Stimulated activated naive CD8-positive, alpha-beta T cell treated with anti-CD3 and anti-CD28 coated beads, Interleukin-15, Interleukin-2, amounts not matched to agents 100 ng/mL and 50 ng/mL, for 24 hours (primary cell): ENCODE measurements around the gene PDE9A.

Experiments used
- H3K27ac Mint-ChIP-seq: one replicate; pipeline ENCODE4 v1.8.0; 2021; ENCODE audit warnings: mild to moderate bottlenecking, mixed read lengths
- H3K27me3 Mint-ChIP-seq: one replicate; pipeline ENCODE4 v1.8.0; 2021; ENCODE audit warnings: mixed read lengths
- H3K36me3 Mint-ChIP-seq: one replicate; pipeline ENCODE4 v1.8.0; 2021; ENCODE audit warnings: low read depth, mixed read lengths
- H3K4me1 Mint-ChIP-seq: one replicate; pipeline ENCODE4 v1.8.0; 2021; ENCODE audit warnings: low read depth, mixed read lengths
- H3K4me3 Mint-ChIP-seq: one replicate; pipeline ENCODE4 v1.8.0; 2021; ENCODE audit warnings: mild to moderate bottlenecking, mixed read lengths
- H3K9me3 Mint-ChIP-seq: one replicate; pipeline ENCODE4 v1.8.0; 2021; ENCODE audit warnings: mixed read lengths

Gene PDE9A

DNA sequence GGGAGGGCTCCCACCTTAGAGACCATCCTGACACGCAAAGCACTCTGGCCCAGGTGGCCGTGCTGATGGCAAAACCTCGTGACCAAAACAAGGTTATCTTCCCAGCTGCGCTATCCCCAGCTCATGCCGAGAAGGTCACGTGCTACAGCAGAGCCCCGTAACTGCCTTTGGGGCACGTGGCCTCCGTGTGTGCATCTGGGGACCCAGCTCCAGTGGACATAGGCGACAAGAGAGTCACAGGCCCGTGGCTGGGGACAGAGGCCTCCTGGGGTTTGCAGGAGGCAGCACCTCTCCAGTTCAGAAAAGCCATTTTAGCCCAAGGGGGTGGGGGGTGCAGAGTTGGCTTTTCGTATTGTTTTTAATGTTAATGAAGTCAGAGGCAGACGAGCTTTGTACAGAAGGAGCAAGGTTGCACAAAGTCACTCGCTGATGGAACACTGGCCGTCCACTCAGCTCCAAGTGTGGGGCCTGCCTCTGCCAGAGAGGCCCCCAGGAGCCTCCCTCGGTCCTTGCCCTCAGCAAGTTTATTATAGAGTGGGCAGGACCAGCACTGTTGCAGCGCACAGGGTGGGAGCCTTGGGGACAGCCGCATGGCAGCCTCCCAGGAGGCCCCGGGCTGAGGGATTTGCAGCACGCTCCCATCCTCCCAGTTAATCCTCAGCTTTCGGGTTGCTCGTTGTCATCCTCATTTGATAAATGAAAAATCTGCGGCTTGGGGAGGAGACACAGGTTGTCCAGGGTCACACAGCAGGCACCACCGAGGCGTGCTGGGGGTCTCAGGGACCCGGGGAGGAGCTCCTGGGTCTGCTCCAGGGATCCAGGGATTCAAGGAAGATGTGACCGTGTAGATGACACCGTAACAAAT is 8.0 kb upstream of the PDE9A start:
- no peaks in the 10 kb centered on the region for H3K36me3 Mint-ChIP-seq
- no peak overlapping the region for H3K4me3 Mint-ChIP-seq
- no peaks in the 10 kb centered on the region for H3K4me1 Mint-ChIP-seq
- H3K27ac Mint-ChIP-seq, result no peak overlapping the region
- H3K9me3 Mint-ChIP-seq, result no peaks in the 10 kb centered on the region
- no peaks in the 10 kb centered on the region for H3K27me3 Mint-ChIP-seq

GRCh38 chr21:42646076-42646825 is 7.2 kb upstream of the PDE9A start:
- H3K4me1 Mint-ChIP-seq, result no peaks in the 10 kb centered on the region
- no peak overlapping the region for H3K4me3 Mint-ChIP-seq
- no peaks in the 10 kb centered on the region for H3K36me3 Mint-ChIP-seq
- H3K27me3 Mint-ChIP-seq, result no peaks in the 10 kb centered on the region
- no peaks in the 10 kb centered on the region for H3K9me3 Mint-ChIP-seq
- no peak overlapping the region for H3K27ac Mint-ChIP-seq

DNA sequence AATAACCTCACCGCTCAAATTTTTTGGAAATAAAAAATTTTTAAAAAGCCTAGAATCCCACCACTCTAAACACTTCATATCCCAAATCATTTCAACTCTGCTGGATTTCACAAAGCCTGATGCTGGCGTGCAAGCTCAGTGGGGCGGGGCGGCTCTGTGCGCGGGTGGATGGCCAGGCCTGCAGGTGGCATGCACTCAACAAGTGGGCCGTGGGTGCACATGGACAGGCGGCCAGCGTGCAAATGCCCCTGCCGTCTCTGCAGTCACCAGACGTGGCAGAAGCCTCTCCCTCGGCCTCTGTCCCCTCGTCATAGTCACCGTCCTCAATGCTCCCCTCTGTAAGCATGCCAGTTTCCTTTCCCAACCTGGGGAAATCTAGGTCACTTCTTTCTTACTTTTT is 6.6 kb upstream of the PDE9A start:
- no peaks in the 10 kb centered on the region for H3K36me3 Mint-ChIP-seq
- H3K4me3 Mint-ChIP-seq, result no peak overlapping the region
- no peaks in the 10 kb centered on the region for H3K9me3 Mint-ChIP-seq
- no peaks in the 10 kb centered on the region for H3K27me3 Mint-ChIP-seq
- H3K27ac Mint-ChIP-seq, result no peak overlapping the region
- no peaks in the 10 kb centered on the region for H3K4me1 Mint-ChIP-seq

- H3K9me3 Mint-ChIP-seq, result no peaks in the 10 kb centered on the region
- H3K27ac Mint-ChIP-seq, result no peak overlapping the region
- H3K36me3 Mint-ChIP-seq, result no peaks in the 10 kb centered on the region
- H3K4me3 Mint-ChIP-seq, result no peak overlapping the region
- peaks cover 4% of the 10 kb centered on the region for H3K4me1 Mint-ChIP-seq
- no peaks in the 10 kb centered on the region for H3K27me3 Mint-ChIP-seq
Measured at GRCh38 chr21:42648606-42649005, 4.8 kb upstream of the PDE9A start.

DNA sequence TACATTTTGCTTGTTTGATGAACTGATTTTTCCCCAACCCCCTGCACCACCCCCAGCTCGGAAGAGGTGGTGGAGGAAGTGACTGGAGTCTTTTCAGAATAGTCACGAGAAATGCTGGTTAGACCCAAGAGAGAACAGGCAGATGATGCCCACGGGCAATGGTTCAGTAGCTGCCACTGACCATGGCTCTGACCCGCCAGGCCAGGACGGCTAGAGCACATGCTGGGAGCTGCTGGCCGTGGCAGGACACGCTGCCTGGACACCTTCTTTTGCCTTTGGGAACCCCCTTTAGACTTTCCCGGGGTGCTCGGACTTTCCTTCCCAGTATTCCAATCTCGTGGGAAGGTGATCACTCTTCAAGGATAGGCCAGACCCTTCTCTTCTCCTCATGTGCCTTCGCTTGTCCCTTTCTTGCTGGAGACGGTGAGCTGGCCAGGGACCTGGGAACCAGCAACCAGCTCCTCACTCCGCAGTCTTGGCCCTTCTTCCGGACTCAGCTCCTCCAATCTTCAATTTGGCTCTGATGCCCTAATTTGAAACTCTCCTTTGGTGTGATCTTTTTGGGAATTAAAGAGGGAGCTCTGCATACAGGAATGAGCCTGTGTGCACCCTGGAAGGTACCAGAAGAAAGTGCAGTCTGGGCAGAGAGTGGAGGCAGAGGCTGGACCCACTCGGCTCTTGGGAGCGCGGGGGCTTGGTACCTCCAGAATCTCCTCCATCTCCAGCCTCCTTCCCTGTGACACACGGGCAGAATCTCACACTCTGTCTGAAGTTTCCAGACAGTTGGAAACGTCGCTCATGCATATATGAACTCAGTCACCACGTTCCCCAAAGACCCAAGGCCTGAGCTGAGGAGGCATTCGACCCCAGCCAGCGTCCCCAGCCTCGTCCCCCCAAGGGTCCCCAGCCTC is 4.0 kb upstream of the PDE9A start:
- Mint-ChIP-seq H3K4me3 (no peak overlapping the region), H3K36me3 (no peaks in the 10 kb centered on the region)

GRCh38 chr21:42650033-42650370 is 3.4 kb upstream of the PDE9A start:
- no peak overlapping the region for H3K4me3 Mint-ChIP-seq
- peaks cover 11% of the 10 kb centered on the region for H3K4me1 Mint-ChIP-seq
- H3K9me3 Mint-ChIP-seq, result no peaks in the 10 kb centered on the region
- H3K27ac Mint-ChIP-seq, result no peak overlapping the region
- peaks cover 2% of the 10 kb centered on the region for H3K27me3 Mint-ChIP-seq
- no peaks in the 10 kb centered on the region for H3K36me3 Mint-ChIP-seq

More for the DNA sequence above, 4.0 kb upstream of the PDE9A start:
- Mint-ChIP-seq H3K9me3 (no peaks in the 10 kb centered on the region), H3K4me1 (peaks cover 5% of the 10 kb centered on the region), H3K27me3 (no peaks in the 10 kb centered on the region), H3K27ac (no peak overlapping the region)

- H3K27me3 Mint-ChIP-seq, result peaks cover 5% of the 10 kb centered on the region
- peaks cover 18% of the 10 kb centered on the region for H3K4me1 Mint-ChIP-seq
- no peak overlapping the region for H3K27ac Mint-ChIP-seq
- H3K9me3 Mint-ChIP-seq, result no peaks in the 10 kb centered on the region
- H3K4me3 Mint-ChIP-seq, result no peak overlapping the region
- no peaks in the 10 kb centered on the region for H3K36me3 Mint-ChIP-seq
Measured at GRCh38 chr21:42650441-42651421, 2.7 kb upstream of the PDE9A start.

- H3K9me3 Mint-ChIP-seq, result no peaks in the 10 kb centered on the region
- H3K4me3 Mint-ChIP-seq, result no peak overlapping the region
- no peaks in the 10 kb centered on the region for H3K36me3 Mint-ChIP-seq
- peaks cover 5% of the 10 kb centered on the region for H3K27me3 Mint-ChIP-seq
- H3K27ac Mint-ChIP-seq, result no peak overlapping the region
- H3K4me1 Mint-ChIP-seq, result peaks cover 24% of the 10 kb centered on the region
Measured at GRCh38 chr21:42651515-42652401, 1.7 kb upstream of the PDE9A start.

DNA sequence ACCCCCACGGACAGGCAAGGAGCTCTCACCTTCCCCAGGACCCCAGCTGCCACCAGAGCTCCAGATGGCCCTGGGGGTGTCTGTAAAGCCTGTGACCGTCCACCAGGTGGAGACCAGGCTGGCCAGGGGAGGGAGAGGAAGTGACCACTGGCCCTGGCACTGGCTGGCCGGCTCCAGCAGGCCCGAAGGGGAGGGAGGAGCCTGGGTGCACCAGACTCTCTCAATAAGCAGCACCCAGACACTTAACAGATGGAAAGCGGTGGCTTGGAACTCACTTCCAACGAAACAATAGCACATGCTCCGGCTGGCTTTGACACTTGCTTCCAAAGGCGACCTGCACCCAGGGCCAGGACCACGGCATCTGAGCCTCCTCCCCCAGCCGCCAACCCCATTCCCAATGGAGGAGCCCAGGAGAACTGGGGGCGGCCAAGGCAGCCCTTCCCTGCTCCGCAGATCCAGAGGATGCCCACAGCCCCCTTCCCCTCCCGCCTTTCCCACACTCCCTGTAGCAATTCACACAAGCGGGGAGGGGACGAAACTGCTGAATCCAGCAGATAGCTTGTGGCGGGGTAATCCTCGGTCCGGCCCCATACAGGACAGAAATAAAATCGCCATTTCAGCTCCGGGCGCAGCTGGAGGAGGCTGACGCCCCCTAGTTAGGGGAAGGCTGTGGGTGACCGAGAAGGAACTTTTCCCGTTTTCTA is 742 bp upstream of the PDE9A start:
- Mint-ChIP-seq H3K4me3 (peak overlapping the region; percentile 72), H3K4me1 (peaks cover 28% of the 10 kb centered on the region), H3K27me3 (peaks cover 5% of the 10 kb centered on the region), H3K9me3 (no peaks in the 10 kb centered on the region), H3K36me3 (no peaks in the 10 kb centered on the region), H3K27ac (peak overlapping the region; percentile 49)

DNA sequence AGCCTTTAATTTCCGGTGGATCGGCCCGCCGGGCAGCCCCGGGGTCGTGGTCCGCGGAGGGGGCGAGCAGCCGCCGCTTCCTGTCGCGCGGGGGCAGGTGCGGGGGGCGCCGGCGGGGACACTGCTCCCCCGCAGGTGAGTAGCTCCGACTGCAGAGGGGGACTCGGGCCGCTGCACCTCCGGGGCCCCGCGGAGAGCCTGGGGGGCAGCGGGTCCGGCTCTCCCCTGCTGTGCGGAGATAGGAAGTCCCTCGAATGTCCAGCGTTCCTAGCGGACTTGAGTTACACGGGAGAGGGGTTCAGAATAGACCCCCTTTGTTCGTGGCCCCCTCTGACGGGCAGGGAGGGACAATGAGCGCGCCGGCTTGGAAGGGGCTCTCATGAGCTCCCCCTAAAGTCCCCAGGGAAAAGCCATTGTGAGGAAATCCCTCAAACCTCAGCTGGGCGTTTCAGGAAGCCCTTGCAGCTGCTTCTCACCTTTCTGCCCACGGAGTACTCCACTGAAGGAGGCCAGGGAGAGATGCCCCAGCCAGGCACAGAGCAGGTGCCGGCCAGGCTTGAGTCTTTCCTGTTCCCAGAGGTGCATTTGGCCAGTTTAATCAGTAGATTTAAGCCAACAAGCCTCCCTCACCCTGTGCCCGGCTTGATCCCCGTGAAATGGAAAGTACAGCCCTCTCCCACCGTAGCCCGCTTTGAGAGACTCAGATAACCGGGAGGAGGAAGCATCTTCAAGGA is 925 bp downstream of the PDE9A start:
- peaks cover 5% of the 10 kb centered on the region for H3K27me3 Mint-ChIP-seq
- peaks cover 30% of the 10 kb centered on the region for H3K4me1 Mint-ChIP-seq
- H3K36me3 Mint-ChIP-seq, result no peaks in the 10 kb centered on the region
- H3K4me3 Mint-ChIP-seq, result peak overlapping the region; percentile 52
- no peaks in the 10 kb centered on the region for H3K9me3 Mint-ChIP-seq
- peak overlapping the region; percentile 0 for H3K27ac Mint-ChIP-seq

GRCh38 chr21:42654913-42655795 is 1.7 kb downstream of the PDE9A start:
- Mint-ChIP-seq H3K36me3 (no peaks in the 10 kb centered on the region), H3K4me3 (peak overlapping the region; percentile 52), H3K4me1 (peaks cover 34% of the 10 kb centered on the region), H3K27ac (peak overlapping the region; percentile 0), H3K27me3 (peaks cover 5% of the 10 kb centered on the region), H3K9me3 (no peaks in the 10 kb centered on the region)
